GM12891 (cell line): ENCODE results near the gene PAFAH2.

Source experiments
- DNase-seq: peaks from one replicate; pipeline ENCODE4 v3.0.0; 2011; ENCODE audit warnings: low spot score; ENCODE audit not compliant: insufficient read length
- FAIRE-seq: peaks from 2 replicates; lab custom pipeline; 2011; peaks lifted over from hg19 to GRCh38; lab: Jason Lieb, UNC
- PAX5 ChIP-seq: IDR thresholded peaks from 2 replicates; pipeline ENCODE4 v1.6.1; 2011; ENCODE audit warnings: low read length, moderate library complexity, mild to moderate bottlenecking; ENCODE audit not compliant: insufficient read depth, severe bottlenecking
- POLR2A ChIP-seq: IDR thresholded peaks from 2 replicates; pipeline ENCODE4 v1.6.1; 2011; ENCODE audit warnings: low read depth, low read length, control low read depth
- POLR2AphosphoS5 ChIP-seq: IDR thresholded peaks from 2 replicates; pipeline ENCODE4 v1.6.1; 2011; ENCODE audit warnings: low read depth, low read length, control low read depth
- POU2F2 ChIP-seq: IDR thresholded peaks from 2 replicates; pipeline ENCODE4 v1.6.1; 2011; ENCODE audit warnings: low read depth, mild to moderate bottlenecking, control low read depth, low read length, moderate library complexity
- SPI1 ChIP-seq: IDR thresholded peaks from 2 replicates; pipeline ENCODE4 v1.6.1; 2011; ENCODE audit warnings: low read depth, low read length, control low read depth
- TAF1 ChIP-seq: IDR thresholded peaks from 2 replicates; pipeline ENCODE4 v1.6.1; 2011; ENCODE audit warnings: low read depth, low read length, control low read depth

Gene PAFAH2

GRCh38 chr1:26023009-26023408 lies 25.1 kb upstream of the PAFAH2 start:
- FAIRE-seq (no peak), DNase-seq (no peak)
- TF ChIP-seq PAX5: no peak
- TF ChIP-seq TAF1: no peak
- TF ChIP-seq SPI1: no peak
- TF ChIP-seq POLR2AphosphoS5: no peak
- no peak for TF ChIP-seq POLR2A
- TF ChIP-seq POU2F2: no peak

- no peak for DNase-seq
- TF ChIP-seq TAF1 (no peak), POLR2A (no peak), SPI1 (no peak), POLR2AphosphoS5 (no peak), PAX5 (no peak), POU2F2 (no peak)
- no peak for FAIRE-seq
Measured at GRCh38 chr1:26022404-26022779, 24.5 kb upstream of the PAFAH2 start.

GRCh38 chr1:26021647-26022403 lies 24.0 kb upstream of the PAFAH2 start, which contains the start of gene EXTL1:
EXTL1 (plus strand) TSS chr1:26021775; CDS start chr1:26022647, 872 bp downstream.
- no peak for TF ChIP-seq POLR2A
- TF ChIP-seq PAX5: no peak
- FAIRE-seq: no peak
- DNase-seq: no peak

GRCh38 chr1:26020941-26021646 lies 23.2 kb upstream of the PAFAH2 start:
- no peak for TF ChIP-seq POLR2A
- TF ChIP-seq POU2F2: no peak
- no peak for TF ChIP-seq SPI1
- no peak for TF ChIP-seq POLR2AphosphoS5
- no peak for TF ChIP-seq PAX5
- no peak for TF ChIP-seq TAF1
- DNase-seq (no peak), FAIRE-seq (peak; percentile 63)

GRCh38 chr1:26020330-26020768 lies 22.5 kb upstream of the PAFAH2 start:
- no peak for TF ChIP-seq PAX5
- TF ChIP-seq POU2F2: peak; percentile 47; the same call in 1 of the 2 replicates
- DNase-seq: no peak
- FAIRE-seq: no peak

GRCh38 chr1:26019641-26020315 lies 21.9 kb upstream of the PAFAH2 start:
- DNase-seq (no peak), FAIRE-seq (peak; percentile 86)
- no peak for TF ChIP-seq POU2F2
- TF ChIP-seq SPI1: peak; percentile 79

- TF ChIP-seq TAF1 (no peak), POU2F2 (no peak), PAX5 (no peak), SPI1 (no peak), POLR2AphosphoS5 (no peak), POLR2A (no peak)
- DNase-seq (no peak), FAIRE-seq (no peak)
Measured at GRCh38 chr1:26017606-26018005, 19.7 kb upstream of the PAFAH2 start.

GRCh38 chr1:26016953-26017545 lies 19.2 kb upstream of the PAFAH2 start:
- TF ChIP-seq SPI1 (no peak), POLR2A (no peak), PAX5 (no peak), TAF1 (no peak), POLR2AphosphoS5 (no peak), POU2F2 (no peak)
- no peak for FAIRE-seq
- no peak for DNase-seq

- FAIRE-seq (peak; percentile 86), DNase-seq (no peak)
- TF ChIP-seq SPI1 (no peak), POLR2A (no peak), PAX5 (peak; percentile 91), POLR2AphosphoS5 (no peak), POU2F2 (no peak), TAF1 (no peak)
Measured at GRCh38 chr1:26016258-26016952, 18.5 kb upstream of the PAFAH2 start.

GRCh38 chr1:26015358-26015757 lies 17.5 kb upstream of the PAFAH2 start:
- DNase-seq (no peak), FAIRE-seq (no peak)
- TF ChIP-seq TAF1: no peak
- TF ChIP-seq POLR2A: no peak
- no peak for TF ChIP-seq PAX5
- TF ChIP-seq POU2F2: no peak
- TF ChIP-seq POLR2AphosphoS5: no peak
- no peak for TF ChIP-seq SPI1
